ENCODE results near the gene SLCO4C1. TPM values are rescaled to one million over a fixed set of nuclear protein-coding genes. Genes with fewer than 3 reads are reported as not detected.

Gene SLCO4C1
- total and polyA plus RNA-seq, 2 of the 4 experiments (the other 2 are of a cell fraction): not detected

Other genes starting within 250 kb of the SLCO4C1 start
- not detected in 2 replicates for gene SLCO6A1, start 202.7 kb upstream of the SLCO4C1 start, total RNA-seq (2012; rRNA removed)
- not detected in 2 replicates for gene SLCO6A1, start 202.7 kb upstream of the SLCO4C1 start, polyA plus RNA-seq (2012; rRNA removed)

All from IMR-90 (cell line).